ENCODE data around the gene MEI1. TPM values are rescaled to one million over a fixed set of nuclear protein-coding genes. Genes with fewer than 3 reads are reported as not detected.
A peak's percentile ranks its signal among the peaks of the same experiment; 100 is the strongest.

MEI1 gene
- total and polyA plus RNA-seq, 9 of the 15 experiments (the other 6 are each of a cell fraction or from before 2014, with no cell fraction given) = 0.08 to 0.68 (median 0.18) TPM; not detected in 2

- H4K20me1 ChIP-seq (replicated peaks; ENCODE audit: control insufficient read depth, insufficient read depth, low read length) = no peaks in the 10 kb centered on the region
- peaks cover 19% of the 10 kb centered on the region for H3K79me2 ChIP-seq (ENCODE audit: control insufficient read depth, insufficient read depth, low read length)
- peaks cover 58% of the 10 kb centered on the region for H3K36me3 ChIP-seq (ENCODE audit: control insufficient read depth, insufficient read depth, low read length)
- 67% methylated on average over 6 of the region's 6 CpGs for WGBS (ENCODE audit: insufficient coverage, low coverage, missing lambda C conversion rate)
- ChIA-PET CTCF (ENCODE audit: low intra/inter-chr PET ratio) (no interaction called here), POLR2A (interaction anchor here (0.6 to 1.6 kb wide), 3 partner anchors 9 to 105 kb away, joined by 3 to 4 read pairs (median 3); no protein-coding TSS in a partner anchor)
- in situ Hi-C loops (cut with MboI) (no loop called here), intact Hi-C loops (cut with micrococcal nuclease) (no loop called here)
- peaks cover 0 to under 1% of the 10 kb centered on the region in 2 experiments; a peak in 1 of 5 replicates for H3K4me1 ChIP-seq (replicated peaks in 1 of 2; ENCODE audit: control insufficient read depth in 2 of 2, insufficient read depth in 2 of 2, low read length in 2 of 2)
- ATAC-seq (peak; percentile 70), FAIRE-seq (no peak), DNase-seq (ENCODE audit: extremely low read depth in 1 of 4, low spot score in 3 of 4) (peak in 2 of 4 experiments; percentile 15 to 17)
- BruUV-seq (replicated peaks) = no TSS peak
- H3K9ac ChIP-seq (ENCODE audit: insufficient read depth in 1 of 2, low read depth in 2 of 2, low read length in 2 of 2) = no peak overlapping the region
- H3K4me3 ChIP-seq = no peak overlapping the region
- no peaks in the 10 kb centered on the region for H3K9me1 ChIP-seq (ENCODE audit: control insufficient read depth, insufficient read depth, low read length)
- H3K27ac ChIP-seq (ENCODE audit: extremely low read depth, low read depth, low read length) = no peak overlapping the region
- H3K27me3 ChIP-seq (ENCODE audit: control insufficient read depth in 2 of 2, insufficient read depth in 2 of 2, low read length in 2 of 2) = no peaks in the 10 kb centered on the region
- no peak overlapping the region for H2AFZ ChIP-seq (ENCODE audit: low read depth, low read length)
- no peaks in the 10 kb centered on the region for H3K9me3 ChIP-seq (replicated peaks; ENCODE audit: control insufficient read depth, insufficient read depth, low read depth, low read length)
- no peak overlapping the region for H3K4me2 ChIP-seq (ENCODE audit: insufficient read depth, low read length)
- TF ChIP-seq, protein P1, sequence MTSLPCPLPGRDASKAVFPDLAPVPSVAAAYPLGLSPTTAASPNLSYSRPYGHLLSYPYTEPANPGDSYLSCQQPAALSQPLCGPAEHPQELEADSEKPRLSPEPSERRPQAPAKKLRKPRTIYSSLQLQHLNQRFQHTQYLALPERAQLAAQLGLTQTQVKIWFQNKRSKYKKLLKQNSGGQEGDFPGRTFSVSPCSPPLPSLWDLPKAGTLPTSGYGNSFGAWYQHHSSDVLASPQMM (CRISPR knock-in tag; IDR thresholded peaks at IDR 0.05) = no peak
- TF ChIP-seq, protein P2, sequence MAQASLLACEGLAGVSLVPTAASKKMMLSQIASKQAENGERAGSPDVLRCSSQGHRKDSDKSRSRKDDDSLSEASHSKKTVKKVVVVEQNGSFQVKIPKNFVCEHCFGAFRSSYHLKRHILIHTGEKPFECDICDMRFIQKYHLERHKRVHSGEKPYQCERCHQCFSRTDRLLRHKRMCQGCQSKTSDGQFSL (CRISPR knock-in tag; IDR thresholded peaks at IDR 0.05) = peak; percentile 94
- TF ChIP-seq, protein P2 (tag; IDR thresholded peaks at IDR 0.05) = peak in 1 of 2 experiments; percentile 45; a peak in 1 of 4 replicates
- TF ChIP-seq ZNF830 (CRISPR knock-in tag; IDR thresholded peaks at IDR 0.05) (no peak), JUND (IDR thresholded peaks at IDR 0.05; ENCODE audit: borderline replicate concordance, low read depth, low read length) (no peak), JUND (tag; IDR thresholded peaks at IDR 0.05; ENCODE audit: borderline replicate concordance, low read depth, low read length) (no peak), GTF2E2 (tag; IDR thresholded peaks at IDR 0.05) (no peak), ZNF146 (CRISPR knock-in tag; IDR thresholded peaks at IDR 0.05; ENCODE audit: unreplicated experiment) (no peak), RAD21 (CRISPR knock-in tag; conservative IDR thresholded peaks at IDR 0.05 in 1 of 2, IDR thresholded peaks at IDR 0.05 in 1 of 2) (0 out of 4 replicates have a peak, but pooled peaks of 1 of the 2 experiments have one; percentile 14), RFX5 (IDR thresholded peaks at IDR 0.05; ENCODE audit: low read depth, low read length) (no peak), ZNF347 (CRISPR knock-in tag; IDR thresholded peaks at IDR 0.05; ENCODE audit: low read depth) (no peak)
- TF ChIP-seq, protein P3, sequence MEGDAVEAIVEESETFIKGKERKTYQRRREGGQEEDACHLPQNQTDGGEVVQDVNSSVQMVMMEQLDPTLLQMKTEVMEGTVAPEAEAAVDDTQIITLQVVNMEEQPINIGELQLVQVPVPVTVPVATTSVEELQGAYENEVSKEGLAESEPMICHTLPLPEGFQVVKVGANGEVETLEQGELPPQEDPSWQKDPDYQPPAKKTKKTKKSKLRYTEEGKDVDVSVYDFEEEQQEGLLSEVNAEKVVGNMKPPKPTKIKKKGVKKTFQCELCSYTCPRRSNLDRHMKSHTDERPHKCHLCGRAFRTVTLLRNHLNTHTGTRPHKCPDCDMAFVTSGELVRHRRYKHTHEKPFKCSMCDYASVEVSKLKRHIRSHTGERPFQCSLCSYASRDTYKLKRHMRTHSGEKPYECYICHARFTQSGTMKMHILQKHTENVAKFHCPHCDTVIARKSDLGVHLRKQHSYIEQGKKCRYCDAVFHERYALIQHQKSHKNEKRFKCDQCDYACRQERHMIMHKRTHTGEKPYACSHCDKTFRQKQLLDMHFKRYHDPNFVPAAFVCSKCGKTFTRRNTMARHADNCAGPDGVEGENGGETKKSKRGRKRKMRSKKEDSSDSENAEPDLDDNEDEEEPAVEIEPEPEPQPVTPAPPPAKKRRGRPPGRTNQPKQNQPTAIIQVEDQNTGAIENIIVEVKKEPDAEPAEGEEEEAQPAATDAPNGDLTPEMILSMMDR (IDR thresholded peaks at IDR 0.05 in 2 of 3, conservative IDR thresholded peaks at IDR 0.05 in 1 of 3; ENCODE audit: insufficient read depth in 2 of 3, low read depth in 1 of 3, low read length in 3 of 3) = peak; percentile 32 to 54 (median 34)
- TF ChIP-seq, protein P4, sequence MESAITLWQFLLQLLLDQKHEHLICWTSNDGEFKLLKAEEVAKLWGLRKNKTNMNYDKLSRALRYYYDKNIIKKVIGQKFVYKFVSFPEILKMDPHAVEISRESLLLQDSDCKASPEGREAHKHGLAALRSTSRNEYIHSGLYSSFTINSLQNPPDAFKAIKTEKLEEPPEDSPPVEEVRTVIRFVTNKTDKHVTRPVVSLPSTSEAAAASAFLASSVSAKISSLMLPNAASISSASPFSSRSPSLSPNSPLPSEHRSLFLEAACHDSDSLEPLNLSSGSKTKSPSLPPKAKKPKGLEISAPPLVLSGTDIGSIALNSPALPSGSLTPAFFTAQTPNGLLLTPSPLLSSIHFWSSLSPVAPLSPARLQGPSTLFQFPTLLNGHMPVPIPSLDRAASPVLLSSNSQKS (CRISPR knock-in tag; IDR thresholded peaks at IDR 0.05) = no peak
Measured at GRCh38 chr22:41672780-41673509, 26.4 kb upstream of the MEI1 start.

Data from K562 (cell line).